HEK293 (cell line): ENCODE results near the gene LIPH.
A peak's percentile ranks its signal among the peaks of the same experiment; 100 is the strongest.

Experiments
- BCL6B ChIP-seq: fragments of 450-650 bp; formaldehyde crosslinking; IDR thresholded peaks from 2 replicates; pipeline ENCODE4 v1.5.1; 2017; ENCODE audit warnings: missing biosample characterization, missing genetic modification characterization
- KLF10 ChIP-seq: fragments of 450-650 bp; IDR thresholded peaks from 2 replicates; pipeline ENCODE4 v1.5.1; 2018; ENCODE audit warnings: missing biosample characterization, mild to moderate bottlenecking, missing genetic modification characterization
- PRDM2 ChIP-seq: fragments of 450-650 bp; formaldehyde crosslinking; IDR thresholded peaks from 2 replicates; pipeline ENCODE4 v1.5.1; 2016; ENCODE audit warnings: missing biosample characterization, missing genetic modification characterization, borderline replicate concordance
- TRIM28 ChIP-seq: IDR thresholded peaks from 2 replicates; pipeline ENCODE4 v1.6.1; 2011; ENCODE audit warnings: low read length, control low read depth, borderline replicate concordance
- WT1 ChIP-seq: fragments of 450-650 bp; formaldehyde crosslinking; IDR thresholded peaks from 2 replicates; pipeline ENCODE4 v1.5.1; 2016; ENCODE audit warnings: missing biosample characterization, missing genetic modification characterization
- ZBTB26 ChIP-seq: fragments of 450-650 bp; formaldehyde crosslinking; optimal IDR thresholded peaks from 2 replicates; pipeline ENCODE3; 2016; ENCODE audit warnings: missing biosample characterization, mild to moderate bottlenecking, missing genetic modification characterization
- ZBTB8A ChIP-seq: fragments of 450-650 bp; formaldehyde crosslinking; IDR thresholded peaks from 2 replicates; pipeline ENCODE4 v1.5.1; 2016; ENCODE audit warnings: missing biosample characterization, missing genetic modification characterization
- ZNF138 ChIP-seq: fragments of 450-650 bp; formaldehyde crosslinking; IDR thresholded peaks from 2 replicates; pipeline ENCODE4 v1.5.1; 2016; ENCODE audit warnings: missing biosample characterization, missing genetic modification characterization, borderline replicate concordance
- ZNF404 ChIP-seq: fragments of 450-650 bp; formaldehyde crosslinking; IDR thresholded peaks from 2 replicates; pipeline ENCODE4 v1.5.1; 2017; ENCODE audit warnings: missing biosample characterization, missing genetic modification characterization
- ZNF501 ChIP-seq: fragments of 450-650 bp; formaldehyde crosslinking; IDR thresholded peaks from 2 replicates; pipeline ENCODE4 v1.5.1; 2016; ENCODE audit warnings: missing biosample characterization, missing genetic modification characterization
- ZNF530 ChIP-seq: fragments of 450-650 bp; formaldehyde crosslinking; IDR thresholded peaks from 2 replicates; pipeline ENCODE4 v1.5.1; 2016; ENCODE audit warnings: low read depth, missing biosample characterization, missing genetic modification characterization
- ZNF544 ChIP-seq: fragments of 450-650 bp; formaldehyde crosslinking; IDR thresholded peaks from 2 replicates; pipeline ENCODE4 v1.5.0; 2017; ENCODE audit warnings: missing biosample characterization, missing genetic modification characterization
- ZNF623 ChIP-seq: fragments of 450-650 bp; formaldehyde crosslinking; IDR thresholded peaks from 2 replicates; pipeline ENCODE4 v1.5.1; 2016; ENCODE audit warnings: missing biosample characterization, missing genetic modification characterization
- TF ChIP-seq, protein P1 (sequence below): fragments of 450-650 bp; formaldehyde crosslinking; IDR thresholded peaks from 2 replicates; pipeline ENCODE4 v1.5.1; 2016; ENCODE audit warnings: missing biosample characterization, missing genetic modification characterization
- TF ChIP-seq, protein P2 (sequence below): fragments of 450-650 bp; formaldehyde crosslinking; IDR thresholded peaks from 2 replicates; pipeline ENCODE4 v1.5.1; 2016; ENCODE audit warnings: missing biosample characterization, missing genetic modification characterization
- TF ChIP-seq, protein P3 (sequence below): fragments of 450-650 bp; formaldehyde crosslinking; IDR thresholded peaks from 2 replicates; pipeline ENCODE4 v1.5.1; 2016; ENCODE audit warnings: missing biosample characterization, missing genetic modification characterization
- TF ChIP-seq, protein P4 (sequence below): fragments of 450-650 bp; formaldehyde crosslinking; IDR thresholded peaks from 2 replicates; pipeline ENCODE4 v1.5.1; 2016; ENCODE audit warnings: missing biosample characterization, missing genetic modification characterization
- TF ChIP-seq, protein P5 (sequence below): fragments of 450-650 bp; formaldehyde crosslinking; IDR thresholded peaks from 2 replicates; pipeline ENCODE4 v1.5.1; 2016; ENCODE audit warnings: missing biosample characterization, missing genetic modification characterization

LIPH gene

GRCh38 chr3:185537369-185537970 is 14.9 kb downstream of the LIPH start (continued):
- TF ChIP-seq, protein P1, sequence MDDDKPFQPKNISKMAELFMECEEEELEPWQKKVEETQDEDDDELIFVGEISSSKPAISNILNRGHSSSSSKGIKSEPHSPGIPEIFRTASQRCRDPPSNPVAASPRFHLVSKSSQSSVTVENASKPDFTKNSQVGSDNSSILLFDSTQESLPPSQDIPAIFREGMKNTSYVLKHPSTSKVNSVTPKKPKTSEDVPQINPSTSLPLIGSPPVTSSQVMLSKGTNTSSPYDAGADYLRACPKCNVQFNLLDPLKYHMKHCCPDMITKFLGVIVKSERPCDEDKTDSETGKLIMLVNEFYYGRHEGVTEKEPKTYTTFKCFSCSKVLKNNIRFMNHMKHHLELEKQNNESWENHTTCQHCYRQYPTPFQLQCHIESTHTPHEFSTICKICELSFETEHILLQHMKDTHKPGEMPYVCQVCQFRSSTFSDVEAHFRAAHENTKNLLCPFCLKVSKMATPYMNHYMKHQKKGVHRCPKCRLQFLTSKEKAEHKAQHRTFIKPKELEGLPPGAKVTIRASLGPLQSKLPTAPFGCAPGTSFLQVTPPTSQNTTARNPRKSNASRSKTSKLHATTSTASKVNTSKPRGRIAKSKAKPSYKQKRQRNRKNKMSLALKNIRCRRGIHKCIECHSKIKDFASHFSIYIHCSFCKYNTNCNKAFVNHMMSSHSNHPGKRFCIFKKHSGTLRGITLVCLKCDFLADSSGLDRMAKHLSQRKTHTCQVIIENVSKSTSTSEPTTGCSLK (tag by site-specific recombination), result no peak
- TF ChIP-seq ZNF530 (tag by site-specific recombination) (no peak), ZNF623 (tag by site-specific recombination) (no peak), ZNF544 (tag by site-specific recombination) (no peak), BCL6B (tag by site-specific recombination) (no peak), ZBTB8A (tag by site-specific recombination) (0 out of 2 replicates have a peak, but pooled peaks have one; percentile 49), KLF10 (tag by site-specific recombination) (peak; percentile 59), ZNF138 (tag by site-specific recombination) (no peak), PRDM2 (tag by site-specific recombination) (no peak), ZBTB26 (tag by site-specific recombination) (peak; percentile 16), ZNF501 (tag by site-specific recombination) (0 out of 2 replicates have a peak, but pooled peaks have one; percentile 28), ZNF404 (no peak), TRIM28 (peak; percentile 85), WT1 (tag by site-specific recombination) (peak; percentile 62)
- TF ChIP-seq, protein P2, sequence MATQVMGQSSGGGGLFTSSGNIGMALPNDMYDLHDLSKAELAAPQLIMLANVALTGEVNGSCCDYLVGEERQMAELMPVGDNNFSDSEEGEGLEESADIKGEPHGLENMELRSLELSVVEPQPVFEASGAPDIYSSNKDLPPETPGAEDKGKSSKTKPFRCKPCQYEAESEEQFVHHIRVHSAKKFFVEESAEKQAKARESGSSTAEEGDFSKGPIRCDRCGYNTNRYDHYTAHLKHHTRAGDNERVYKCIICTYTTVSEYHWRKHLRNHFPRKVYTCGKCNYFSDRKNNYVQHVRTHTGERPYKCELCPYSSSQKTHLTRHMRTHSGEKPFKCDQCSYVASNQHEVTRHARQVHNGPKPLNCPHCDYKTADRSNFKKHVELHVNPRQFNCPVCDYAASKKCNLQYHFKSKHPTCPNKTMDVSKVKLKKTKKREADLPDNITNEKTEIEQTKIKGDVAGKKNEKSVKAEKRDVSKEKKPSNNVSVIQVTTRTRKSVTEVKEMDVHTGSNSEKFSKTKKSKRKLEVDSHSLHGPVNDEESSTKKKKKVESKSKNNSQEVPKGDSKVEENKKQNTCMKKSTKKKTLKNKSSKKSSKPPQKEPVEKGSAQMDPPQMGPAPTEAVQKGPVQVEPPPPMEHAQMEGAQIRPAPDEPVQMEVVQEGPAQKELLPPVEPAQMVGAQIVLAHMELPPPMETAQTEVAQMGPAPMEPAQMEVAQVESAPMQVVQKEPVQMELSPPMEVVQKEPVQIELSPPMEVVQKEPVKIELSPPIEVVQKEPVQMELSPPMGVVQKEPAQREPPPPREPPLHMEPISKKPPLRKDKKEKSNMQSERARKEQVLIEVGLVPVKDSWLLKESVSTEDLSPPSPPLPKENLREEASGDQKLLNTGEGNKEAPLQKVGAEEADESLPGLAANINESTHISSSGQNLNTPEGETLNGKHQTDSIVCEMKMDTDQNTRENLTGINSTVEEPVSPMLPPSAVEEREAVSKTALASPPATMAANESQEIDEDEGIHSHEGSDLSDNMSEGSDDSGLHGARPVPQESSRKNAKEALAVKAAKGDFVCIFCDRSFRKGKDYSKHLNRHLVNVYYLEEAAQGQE (tag by site-specific recombination), result no peak
- TF ChIP-seq, protein P3, sequence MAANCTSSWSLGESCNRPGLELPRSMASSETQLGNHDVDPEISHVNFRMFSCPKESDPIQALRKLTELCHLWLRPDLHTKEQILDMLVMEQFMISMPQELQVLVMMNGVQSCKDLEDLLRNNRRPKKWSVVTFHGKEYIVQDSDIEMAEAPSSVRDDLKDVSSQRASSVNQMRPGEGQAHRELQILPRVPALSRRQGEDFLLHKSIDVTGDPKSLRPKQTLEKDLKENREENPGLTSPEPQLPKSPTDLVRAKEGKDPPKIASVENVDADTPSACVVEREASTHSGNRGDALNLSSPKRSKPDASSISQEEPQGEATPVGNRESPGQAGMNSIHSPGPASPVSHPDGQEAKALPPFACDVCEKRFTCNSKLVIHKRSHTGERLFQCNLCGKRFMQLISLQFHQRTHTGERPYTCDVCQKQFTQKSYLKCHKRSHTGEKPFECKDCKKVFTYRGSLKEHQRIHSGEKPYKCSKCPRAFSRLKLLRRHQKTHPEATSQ, result no peak
- TF ChIP-seq, protein P4, sequence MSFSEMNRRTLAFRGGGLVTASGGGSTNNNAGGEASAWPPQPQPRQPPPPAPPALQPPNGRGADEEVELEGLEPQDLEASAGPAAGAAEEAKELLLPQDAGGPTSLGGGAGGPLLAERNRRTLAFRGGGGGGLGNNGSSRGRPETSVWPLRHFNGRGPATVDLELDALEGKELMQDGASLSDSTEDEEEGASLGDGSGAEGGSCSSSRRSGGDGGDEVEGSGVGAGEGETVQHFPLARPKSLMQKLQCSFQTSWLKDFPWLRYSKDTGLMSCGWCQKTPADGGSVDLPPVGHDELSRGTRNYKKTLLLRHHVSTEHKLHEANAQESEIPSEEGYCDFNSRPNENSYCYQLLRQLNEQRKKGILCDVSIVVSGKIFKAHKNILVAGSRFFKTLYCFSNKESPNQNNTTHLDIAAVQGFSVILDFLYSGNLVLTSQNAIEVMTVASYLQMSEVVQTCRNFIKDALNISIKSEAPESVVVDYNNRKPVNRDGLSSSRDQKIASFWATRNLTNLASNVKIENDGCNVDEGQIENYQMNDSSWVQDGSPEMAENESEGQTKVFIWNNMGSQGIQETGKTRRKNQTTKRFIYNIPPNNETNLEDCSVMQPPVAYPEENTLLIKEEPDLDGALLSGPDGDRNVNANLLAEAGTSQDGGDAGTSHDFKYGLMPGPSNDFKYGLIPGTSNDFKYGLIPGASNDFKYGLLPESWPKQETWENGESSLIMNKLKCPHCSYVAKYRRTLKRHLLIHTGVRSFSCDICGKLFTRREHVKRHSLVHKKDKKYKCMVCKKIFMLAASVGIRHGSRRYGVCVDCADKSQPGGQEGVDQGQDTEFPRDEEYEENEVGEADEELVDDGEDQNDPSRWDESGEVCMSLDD, result peak; percentile 63
- TF ChIP-seq, protein P5, sequence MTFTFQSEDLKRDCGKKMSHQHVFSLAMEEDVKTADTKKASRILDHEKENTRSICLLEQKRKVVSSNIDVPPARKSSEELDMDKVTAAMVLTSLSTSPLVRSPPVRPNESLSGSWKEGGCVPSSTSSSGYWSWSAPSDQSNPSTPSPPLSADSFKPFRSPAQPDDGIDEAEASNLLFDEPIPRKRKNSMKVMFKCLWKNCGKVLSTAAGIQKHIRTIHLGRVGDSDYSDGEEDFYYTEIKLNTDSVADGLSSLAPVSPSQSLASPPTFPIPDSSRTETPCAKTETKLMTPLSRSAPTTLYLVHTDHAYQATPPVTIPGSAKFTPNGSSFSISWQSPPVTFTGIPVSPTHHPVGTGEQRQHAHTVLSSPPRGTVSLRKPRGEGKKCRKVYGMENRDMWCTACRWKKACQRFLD, result no peak
